SKM-1 treated with dmso at 0.1 percent for 144 hours (cell line): ENCODE measurements around the gene FCN3.
"Not testable (repeated sequence)": the region's sequence is repeated elsewhere in the genome, so short reads cannot be mapped to it uniquely, and the experiment has no call there.

ENCODE experiments used
- DNase-seq: peaks from one replicate; lab custom pipeline; 2025; ENCODE audit not compliant: unreplicated experiment; lab: John Stamatoyannopoulos, UW

Gene FCN3

DNA sequence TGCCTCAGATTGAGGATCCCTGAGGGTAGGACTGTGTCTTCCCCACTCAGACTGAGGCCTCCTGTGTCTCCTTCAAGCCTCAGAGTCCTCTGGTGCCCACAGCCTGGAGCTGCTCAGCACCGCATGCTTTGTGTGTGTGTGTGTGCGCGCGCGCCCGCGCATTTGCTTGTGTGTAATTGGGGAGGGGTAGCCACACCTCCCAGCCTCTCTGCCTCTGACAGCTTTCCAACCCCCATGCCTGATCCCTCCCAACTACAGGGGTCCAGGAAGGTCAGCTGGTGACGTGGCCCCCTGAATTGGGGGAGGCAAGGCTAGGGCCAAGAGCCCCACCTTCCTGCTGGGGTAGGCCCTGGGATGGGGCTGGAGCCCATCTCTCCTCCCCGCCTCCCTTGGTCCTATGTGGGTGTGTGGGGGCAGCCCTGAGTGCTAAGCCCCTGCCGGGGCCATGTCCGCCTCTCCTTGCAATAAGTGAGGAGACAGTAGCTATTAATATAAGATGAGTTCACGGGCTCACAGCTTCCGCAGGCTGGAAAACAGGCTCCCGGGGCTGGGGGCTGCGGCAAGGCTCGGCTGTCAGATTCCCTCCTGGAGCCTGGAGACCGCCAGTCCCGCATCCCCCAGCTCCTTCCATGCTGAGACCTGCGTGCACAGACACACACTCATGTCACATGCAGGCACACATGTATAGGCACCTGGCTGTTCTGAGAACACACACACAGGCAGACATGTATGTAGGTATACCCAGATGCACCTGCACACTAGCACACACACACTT, 24.8 kb upstream of the FCN3 start:
- no peak for DNase-seq

DNA sequence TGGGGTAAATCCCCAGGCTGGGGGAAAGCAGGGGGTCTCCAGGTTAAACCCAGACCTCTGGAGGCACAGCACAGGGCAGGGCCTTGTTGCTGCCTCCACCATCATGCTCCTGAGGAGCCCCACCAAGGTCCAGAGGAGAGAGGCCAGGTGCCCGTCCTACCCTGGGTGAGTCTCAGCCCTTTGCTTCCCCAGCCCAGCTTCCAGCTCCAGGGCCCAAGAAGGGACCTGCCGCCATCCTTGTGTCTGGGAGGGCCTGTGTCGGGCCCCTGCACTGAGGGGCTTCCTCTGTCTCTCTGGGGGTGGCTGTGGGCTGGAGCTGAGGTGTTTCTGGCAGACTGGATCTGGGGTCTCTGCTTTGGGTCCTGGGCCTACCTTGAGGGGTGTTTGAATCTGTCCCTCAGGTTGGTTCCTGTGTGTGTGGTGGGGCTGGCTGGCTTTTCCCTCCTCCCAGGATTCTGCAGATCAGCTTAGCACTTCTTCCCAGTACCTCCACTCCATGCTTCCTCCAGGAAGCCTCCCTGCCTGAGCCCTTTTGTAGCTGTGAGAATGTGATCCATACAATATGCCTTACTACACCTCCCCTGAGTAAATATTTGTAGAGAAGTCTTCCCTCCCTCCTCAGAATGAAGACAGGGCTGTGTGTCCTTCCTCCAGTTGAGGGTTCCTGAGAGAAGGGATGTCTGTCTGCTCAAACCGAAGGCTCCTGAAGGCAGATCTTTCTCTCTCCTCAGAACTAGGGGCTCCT, 24.0 kb upstream of the FCN3 start:
- DNase-seq, result no peak

DNA sequence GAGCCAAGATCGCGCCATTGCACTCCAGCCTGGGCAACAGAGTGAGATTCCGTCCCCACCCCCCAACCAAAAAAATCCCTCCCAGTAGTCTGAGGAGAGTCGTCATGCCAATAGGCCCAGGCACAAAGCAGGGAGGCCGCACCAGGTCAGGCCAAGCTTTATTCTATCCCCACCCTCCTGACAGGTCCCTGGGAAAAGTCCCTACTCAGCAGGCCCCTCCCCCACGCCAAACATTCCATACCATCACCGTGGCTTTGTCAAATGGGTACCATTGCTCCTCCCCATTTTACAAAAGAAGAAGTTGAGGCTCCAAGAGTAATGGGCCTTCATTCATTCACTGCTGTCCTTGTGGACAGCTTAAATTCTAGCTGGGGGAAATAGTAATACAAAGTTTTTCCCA, 23.1 kb upstream of the FCN3 start:
- DNase-seq, result no peak

DNA sequence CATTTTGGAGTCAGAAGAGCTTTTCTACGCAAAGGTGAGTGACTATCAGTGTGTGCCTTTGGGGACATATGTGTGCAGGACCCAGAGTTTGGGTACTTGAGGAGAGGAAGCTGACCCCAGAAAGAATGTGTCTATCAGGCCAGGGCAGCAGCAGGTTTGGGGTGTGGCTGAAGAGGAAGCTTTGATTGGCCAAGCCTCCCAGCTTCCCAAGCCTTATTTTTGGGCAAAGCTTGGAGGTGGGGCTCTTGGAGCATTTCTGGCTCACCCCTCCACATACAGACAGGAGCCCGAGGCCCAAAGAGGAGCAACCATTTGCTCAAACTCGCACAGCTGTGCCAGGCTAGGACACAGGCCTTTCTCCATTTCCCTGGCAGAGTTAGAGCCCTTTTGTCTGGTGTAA, 22.5 kb upstream of the FCN3 start:
- DNase-seq, result no peak

DNA sequence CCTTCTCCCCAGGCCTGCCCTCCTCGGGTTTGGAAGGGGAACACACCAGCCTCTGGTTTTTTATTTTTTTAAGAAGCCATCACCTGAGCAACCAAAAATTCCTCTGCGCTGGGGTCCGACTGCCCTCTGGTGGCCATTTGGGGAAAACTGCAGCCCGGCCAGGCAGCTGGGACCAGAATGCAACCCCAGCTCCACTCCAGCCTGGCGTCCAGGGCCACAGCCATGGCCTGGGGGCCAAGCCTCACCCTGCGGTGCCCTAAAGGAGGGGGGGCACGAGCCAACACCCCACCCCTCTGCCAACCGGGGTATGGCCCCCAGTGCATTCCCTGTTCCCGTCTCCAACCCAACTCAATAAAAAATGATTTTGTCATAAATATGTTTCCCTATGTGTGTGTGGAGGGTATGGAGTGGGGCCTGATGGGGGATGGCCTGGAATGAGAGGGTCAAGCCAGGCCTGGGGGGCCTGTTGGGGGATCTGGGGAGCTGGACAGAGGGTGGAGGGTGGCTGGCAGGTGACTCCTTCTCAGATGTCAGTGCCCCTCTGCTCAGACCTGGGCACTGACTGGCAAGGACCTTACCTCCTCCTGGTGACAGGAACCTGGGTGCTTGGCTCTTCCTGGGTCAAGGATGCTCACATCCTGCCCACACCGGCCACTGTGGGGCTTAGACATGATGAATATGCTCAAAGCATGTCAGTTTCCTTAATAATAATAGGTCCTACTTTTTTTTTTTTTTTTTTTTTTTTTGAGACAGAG, 21.0 kb upstream of the FCN3 start:
- peak; percentile 79 for DNase-seq

DNA sequence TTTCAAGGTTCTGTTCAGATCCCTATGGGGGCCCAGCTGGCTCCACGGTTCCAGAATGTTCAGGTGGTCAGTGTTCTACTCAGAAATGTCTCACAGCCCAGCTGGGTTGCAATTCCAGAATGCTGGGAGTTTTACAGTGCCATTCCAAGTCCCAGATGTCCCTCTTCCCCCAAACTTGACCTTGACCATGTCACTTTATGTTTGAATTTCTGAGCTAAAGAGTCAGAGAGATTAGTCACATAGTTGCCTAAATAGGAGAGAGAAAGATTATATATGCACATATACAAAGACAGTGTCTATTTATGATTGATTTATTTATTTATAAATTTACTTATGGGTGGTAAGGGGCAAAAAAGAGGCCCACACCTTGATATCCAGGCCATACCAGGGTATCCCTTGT, 20.3 kb upstream of the FCN3 start:
- no peak for DNase-seq

DNA sequence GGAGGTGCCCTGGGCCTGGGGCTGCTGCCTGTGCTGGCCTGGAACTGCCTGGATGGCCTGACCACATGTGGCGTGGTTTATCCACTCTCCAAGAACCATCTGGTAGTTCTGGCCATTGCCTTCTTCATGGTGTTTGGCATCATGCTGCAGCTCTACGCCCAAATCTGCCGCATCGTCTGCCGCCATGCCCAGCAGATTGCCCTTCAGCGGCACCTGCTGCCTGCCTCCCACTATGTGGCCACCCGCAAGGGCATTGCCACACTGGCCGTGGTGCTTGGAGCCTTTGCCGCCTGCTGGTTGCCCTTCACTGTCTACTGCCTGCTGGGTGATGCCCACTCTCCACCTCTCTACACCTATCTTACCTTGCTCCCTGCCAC, 19.6 kb upstream of the FCN3 start:
- DNase-seq, result no peak

DNA sequence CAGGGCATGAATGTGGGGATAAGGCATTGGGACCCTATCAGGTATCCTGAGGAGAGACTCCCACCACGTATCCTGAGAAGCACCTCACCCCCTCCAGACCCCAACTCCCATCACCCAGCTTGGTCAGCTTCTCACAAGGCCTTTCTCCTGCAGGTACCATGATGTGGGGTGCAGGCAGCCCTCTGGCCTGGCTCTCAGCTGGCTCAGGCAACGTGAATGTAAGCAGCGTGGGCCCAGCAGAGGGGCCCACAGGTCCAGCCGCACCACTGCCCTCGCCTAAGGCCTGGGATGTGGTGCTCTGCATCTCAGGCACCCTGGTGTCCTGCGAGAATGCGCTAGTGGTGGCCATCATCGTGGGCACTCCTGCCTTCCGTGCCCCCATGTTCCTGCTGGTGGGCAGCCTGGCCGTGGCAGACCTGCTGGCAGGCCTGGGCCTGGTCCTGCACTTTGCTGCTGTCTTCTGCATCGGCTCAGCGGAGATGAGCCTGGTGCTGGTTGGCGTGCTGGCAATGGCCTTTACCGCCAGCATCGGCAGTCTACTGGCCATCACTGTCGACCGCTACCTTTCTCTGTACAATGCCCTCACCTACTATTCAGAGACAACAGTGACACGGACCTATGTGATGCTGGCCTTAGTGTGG, 19.1 kb upstream of the FCN3 start:
- no peak for DNase-seq

DNA sequence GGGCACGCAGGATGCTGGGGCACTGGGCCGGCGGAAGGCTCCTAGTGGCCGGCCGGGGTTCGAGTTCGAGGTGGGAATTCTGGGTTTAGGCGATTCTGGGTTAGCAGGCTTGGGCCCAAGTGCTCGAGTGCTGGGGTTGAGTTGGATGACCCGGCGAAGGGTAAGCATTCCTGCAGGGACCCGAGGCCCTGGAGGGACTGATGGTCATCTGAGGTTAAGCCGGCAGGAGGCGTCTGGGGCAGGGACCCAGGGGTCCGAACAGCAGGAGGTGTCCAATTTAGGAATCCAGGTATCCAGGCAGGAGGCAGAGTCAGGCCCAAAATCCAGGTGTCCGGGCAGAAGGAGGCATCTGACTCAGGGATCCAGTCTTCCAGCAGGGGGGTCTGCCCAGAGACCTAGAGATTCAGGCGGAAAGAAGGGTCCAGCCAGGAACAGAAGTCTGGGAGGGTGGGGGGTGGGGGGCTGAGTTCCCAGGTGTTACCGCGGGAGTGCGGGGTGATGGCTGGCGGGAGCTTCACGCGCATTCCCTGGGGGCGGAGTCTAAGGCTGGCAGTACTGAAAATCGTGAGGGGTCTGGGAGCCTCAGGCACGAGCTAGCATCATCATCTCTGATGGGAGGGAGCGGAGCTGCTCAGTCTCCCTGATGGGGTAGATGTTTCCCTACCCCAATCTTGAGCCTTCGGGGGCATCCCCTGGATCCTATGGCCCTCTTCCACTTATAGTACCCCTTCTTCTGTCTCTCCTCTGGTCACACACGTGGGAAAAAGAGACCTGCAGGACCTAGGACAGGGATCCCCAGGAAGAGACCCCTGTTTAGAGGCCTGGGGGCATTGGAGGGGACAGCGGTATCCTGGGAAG, 18.4 kb upstream of the FCN3 start:
- no peak for DNase-seq

DNA sequence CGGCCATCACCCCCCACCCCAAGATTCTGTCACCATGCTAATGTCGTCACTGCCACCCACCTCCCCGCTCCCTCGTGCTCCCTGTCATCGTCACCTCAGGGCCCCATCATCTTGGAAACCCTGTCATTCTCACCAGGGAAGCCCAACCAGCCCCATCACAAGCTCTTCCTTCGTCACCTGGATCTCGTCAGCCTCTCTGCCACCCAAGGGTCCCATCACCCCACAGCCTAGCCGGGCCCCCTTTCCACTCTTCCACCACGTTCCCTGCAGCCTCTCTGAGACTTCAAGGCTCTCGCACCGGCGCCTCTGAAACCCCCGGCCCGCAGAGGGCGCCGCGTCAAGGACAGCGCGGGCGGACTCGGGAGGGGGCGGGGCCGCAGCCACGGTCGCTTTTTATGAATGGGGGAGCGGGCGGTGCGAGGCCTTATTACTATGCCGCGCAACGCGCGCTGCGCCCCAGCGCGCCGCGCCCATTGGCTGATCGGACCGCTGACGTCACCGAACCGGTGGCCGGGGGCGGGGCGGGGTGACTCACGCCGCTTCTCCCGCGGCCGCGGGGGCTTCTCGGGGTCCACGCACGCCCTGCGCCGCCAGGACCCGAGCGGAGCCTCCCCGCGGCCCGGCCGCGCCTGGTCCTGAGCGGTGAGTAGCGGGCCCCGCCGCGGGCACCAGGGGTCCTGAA, 17.6 kb upstream of the FCN3 start, which contains the start of gene GPR3:
GPR3 (plus strand) TSS at position 527 of the 682 bp plus-strand sequence. CDS start 1,177 bp downstream, outside the sequence.
- peak; percentile 87 for DNase-seq

DNA sequence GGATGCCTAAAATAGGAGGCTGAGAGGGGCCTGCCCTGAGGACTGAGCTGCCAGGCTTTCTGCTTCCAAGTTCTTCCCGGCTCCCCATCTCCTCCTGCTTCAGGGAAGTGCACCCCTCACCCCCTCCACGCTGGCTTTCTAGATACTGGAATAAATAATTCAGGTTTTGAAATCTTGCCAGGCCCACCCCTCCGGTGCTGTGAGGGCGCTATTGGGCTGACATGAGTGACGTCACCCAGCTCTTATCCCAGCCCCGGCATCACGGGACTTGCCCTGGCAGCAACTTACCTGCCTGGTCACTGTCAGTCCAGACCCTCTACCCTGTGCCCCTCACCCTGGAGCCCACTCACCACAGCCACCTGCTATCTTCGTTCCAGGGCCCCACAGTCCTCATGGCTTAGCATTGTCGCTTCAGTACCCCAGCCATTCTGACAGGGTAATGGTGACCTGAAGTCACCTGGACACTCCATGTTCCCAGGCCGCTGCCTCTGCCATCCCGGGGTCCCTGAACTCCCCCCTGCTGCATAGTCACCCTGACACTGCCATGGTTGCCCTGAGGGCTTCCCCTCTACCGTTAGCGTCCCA, 17.0 kb upstream of the FCN3 start:
- no peak for DNase-seq

DNA sequence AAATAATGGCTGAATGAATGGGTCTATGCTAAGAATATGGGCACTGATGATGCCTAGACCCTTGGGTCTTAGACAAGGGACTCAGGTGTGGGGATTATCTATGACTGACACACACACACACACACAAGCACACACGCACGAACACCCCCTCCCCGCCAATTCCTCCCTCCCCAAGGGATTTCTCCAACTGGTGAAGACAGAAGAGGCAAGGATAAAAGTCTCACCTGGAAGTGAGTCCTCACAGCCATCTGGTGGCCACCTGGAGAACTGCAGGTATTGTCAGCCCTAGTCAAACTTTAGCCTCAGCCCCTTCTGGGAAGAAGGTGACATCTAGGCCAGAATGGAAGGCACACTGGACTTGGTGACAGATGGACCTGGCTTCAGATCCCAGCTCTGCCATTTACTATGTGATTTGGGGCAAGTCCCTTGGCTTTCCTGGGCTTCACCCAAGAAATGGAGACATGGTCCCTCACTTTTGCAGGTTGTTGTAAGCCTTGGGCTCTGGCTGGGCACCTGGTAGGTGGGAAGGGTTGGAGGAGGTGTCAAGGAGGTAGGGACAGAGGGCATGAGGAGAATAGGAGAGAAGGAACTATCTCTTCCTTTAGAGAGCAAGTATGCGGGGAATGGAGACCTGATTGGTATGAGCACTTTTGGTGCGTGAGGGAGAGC, 13.8 kb upstream of the FCN3 start:
- peak; percentile 39 for DNase-seq

DNA sequence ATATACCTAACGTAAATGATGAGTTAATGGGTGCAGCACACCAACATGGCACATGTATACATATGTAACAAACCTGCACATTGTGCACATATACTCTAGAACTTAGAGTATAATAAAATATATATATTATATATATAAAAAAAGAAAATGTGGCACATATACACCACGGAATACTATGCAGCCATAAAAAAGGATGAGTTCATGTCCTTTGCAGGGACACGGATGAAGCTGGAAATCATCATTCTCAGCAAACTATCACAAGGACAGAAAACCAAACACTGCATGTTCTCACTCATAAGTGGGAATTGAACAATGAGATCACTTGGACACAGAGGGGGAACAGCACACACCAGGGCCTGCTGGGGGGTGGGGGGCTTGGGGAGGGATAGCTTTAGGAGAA, 10.2 kb upstream of the FCN3 start:
- not testable (repeated sequence) for DNase-seq

DNA sequence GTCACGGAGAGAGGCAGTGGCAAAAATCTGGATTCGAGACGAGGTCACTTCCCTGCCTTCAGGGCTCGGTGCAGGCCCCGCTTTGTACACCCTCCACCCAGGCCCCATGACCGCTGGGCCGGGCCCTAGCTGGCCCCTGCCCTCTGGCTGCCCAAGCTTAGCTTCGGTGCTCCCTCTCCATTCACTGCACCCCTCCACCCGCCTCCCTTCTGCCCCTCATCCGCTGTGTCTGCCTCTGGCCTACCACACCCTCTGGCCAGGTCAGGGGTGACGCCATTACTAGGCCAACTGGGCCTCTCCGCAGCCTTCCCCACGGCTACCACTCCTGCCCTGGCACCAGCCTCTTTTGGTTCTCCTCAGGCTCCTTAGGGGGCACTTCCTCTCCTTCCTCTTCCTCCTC, 9.0 kb upstream of the FCN3 start:
- no peak for DNase-seq

DNA sequence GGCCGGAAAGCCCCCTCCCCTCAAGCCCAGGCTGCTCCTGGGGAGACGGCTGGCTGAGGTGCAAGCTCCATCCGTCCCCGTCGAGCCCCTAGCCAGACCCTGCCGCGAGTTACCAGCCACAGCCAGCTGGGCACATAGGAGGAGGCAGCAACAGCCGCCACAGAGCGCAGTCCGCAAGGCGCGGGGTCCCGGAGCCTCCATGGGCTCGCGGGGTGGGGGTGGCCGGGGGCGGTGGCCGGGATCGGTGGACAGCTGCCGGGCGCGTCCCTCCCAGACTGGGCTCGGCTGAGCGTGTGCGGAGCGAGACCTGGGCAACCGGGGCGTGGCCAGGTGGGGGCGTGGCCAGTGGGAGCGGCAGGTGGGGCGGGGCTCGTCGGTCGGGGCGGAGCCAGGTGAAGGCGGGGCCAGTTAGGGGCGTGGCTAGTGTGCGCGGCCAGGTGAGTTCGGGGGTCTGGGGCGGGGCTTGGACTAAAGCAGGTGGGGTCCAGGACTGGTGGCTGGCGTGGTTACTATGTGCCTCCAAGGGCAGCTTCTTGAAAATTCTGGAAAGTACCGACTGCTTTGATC, 8.5 kb upstream of the FCN3 start, which contains the start of gene CD164L2:
CD164L2 (minus strand) TSS at position 295 of the 567 bp plus-strand sequence; CDS start at position 201, 94 bp downstream.
- no peak for DNase-seq

DNA sequence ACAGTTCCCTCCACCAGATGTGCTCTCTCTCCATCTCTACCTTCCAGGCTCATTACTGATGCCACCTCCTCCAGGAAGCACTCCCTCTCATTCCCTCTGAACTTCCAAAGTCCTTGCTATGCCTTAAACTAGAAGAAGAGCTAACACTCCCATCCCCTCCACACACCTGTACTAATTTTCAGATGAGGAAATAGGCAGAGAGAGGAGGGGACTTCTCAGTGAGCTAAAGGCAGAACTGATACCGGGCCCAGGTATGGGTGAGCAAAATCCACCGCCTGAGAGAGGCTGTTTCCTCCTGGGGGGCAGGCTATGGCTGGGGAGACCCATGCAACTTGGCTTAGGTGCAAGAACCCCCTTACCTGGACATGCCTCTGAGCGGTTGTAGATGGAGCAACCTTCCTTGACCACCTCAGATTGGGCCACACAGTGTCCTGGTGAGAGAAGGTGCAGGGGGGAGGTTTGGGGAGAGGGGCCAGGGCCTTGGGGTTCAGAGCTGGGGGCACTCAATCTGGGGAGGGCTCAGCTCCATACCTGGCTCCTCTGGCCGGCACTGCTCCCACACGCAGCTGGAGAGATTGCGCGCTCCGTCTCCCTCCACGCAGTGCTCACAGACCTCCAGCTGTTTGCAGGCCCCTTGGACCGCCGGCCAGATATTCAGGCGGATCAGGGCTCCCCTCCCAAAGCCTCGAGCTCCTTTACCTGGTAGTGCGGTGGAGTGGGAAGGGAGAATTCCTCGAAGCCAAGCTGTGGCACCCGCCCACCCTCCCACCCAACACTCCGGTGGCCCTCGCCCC, 7.5 kb upstream of the FCN3 start:
- DNase-seq, result no peak
